GM12872 (cell line): Measurements from ENCODE around the gene NOL4L.

Source experiments
- CTCF ChIP-seq: IDR thresholded peaks from 3 replicates; pipeline ENCODE4 v1.5.1; 2011; ENCODE audit warnings: low read depth, mild to moderate bottlenecking, low read length, moderate library complexity; ENCODE audit not compliant: insufficient read depth

Gene NOL4L

GRCh38 chr20:32495217-32495565 lies 89.9 kb downstream of the NOL4L start:
- TF ChIP-seq CTCF = no peak

GRCh38 chr20:32494483-32495216 lies 90.5 kb downstream of the NOL4L start:
- no peak for TF ChIP-seq CTCF

GRCh38 chr20:32493356-32493755 lies 91.8 kb downstream of the NOL4L start:
- no peak for TF ChIP-seq CTCF

- TF ChIP-seq CTCF = no peak
Observed at GRCh38 chr20:32490942-32491763, 94.0 kb downstream of the NOL4L start.

- no peak for TF ChIP-seq CTCF
Observed at GRCh38 chr20:32488066-32488838, 96.9 kb downstream of the NOL4L start.

- no peak for TF ChIP-seq CTCF
Observed at GRCh38 chr20:32487381-32487780, 97.8 kb downstream of the NOL4L start.

GRCh38 chr20:32485770-32486478 lies 99.2 kb downstream of the NOL4L start:
- no peak for TF ChIP-seq CTCF
